Mesothelial cell of epicardium (in vitro differentiated cells): Measurements from ENCODE around the gene THEM4. TPM values are rescaled to one million over a fixed set of nuclear protein-coding genes. Genes with fewer than 3 reads are reported as not detected.

ENCODE experiments used
- DNase-seq, 2 experiments: peaks; one replicate each; pipeline ENCODE4 v3.0.0; 2021; ENCODE audit warnings: low spot score in 2 of 2; ENCODE audit not compliant: unreplicated experiment in 2 of 2
- H3K27ac Mint-ChIP-seq: 2 replicates; pipeline ENCODE4 v1.8.0; 2021; ENCODE audit warnings: mixed read lengths
- H3K27me3 Mint-ChIP-seq: 2 replicates; pipeline ENCODE4 v1.8.0; 2021; ENCODE audit warnings: low read depth, mixed read lengths
- H3K36me3 Mint-ChIP-seq: 2 replicates; pipeline ENCODE4 v1.8.0; 2021; ENCODE audit warnings: mixed read lengths
- H3K4me1 Mint-ChIP-seq: 2 replicates; pipeline ENCODE4 v1.8.0; 2021; ENCODE audit warnings: mixed read lengths
- H3K4me3 Mint-ChIP-seq: 2 replicates; pipeline ENCODE4 v1.8.0; 2021; ENCODE audit warnings: mild to moderate bottlenecking, moderate library complexity, mixed read lengths
- H3K9me3 Mint-ChIP-seq: 2 replicates; pipeline ENCODE4 v1.8.0; 2021; ENCODE audit warnings: mixed read lengths
- CTCF ChIP-seq: fragments of 200-600 bp; sonication (generic); IDR thresholded peaks from one replicate; pipeline ENCODE4 v1.5.0; 2021; ENCODE audit warnings: antibody characterized with exemption; ENCODE audit not compliant: unreplicated experiment
- total RNA-seq: library from RNA; stranded (reverse); gene quantifications from 3 replicates; pipeline ENCODE4 v1.2.1, GENCODE V29; 2021

THEM4 gene
- total RNA-seq, 1 donor from 2014 or later = 24.3 TPM

GRCh38 chr1:151949371-151950193, 40.3 kb upstream of the THEM4 start:
- no peaks in the 10 kb centered on the region for H3K27me3 Mint-ChIP-seq
- no peaks in the 10 kb centered on the region for H3K36me3 Mint-ChIP-seq
- no peak overlapping the region for H3K27ac Mint-ChIP-seq
- H3K9me3 Mint-ChIP-seq = no peaks in the 10 kb centered on the region
- no peak for DNase-seq
- no peak for TF ChIP-seq CTCF
- H3K4me3 Mint-ChIP-seq = no peak overlapping the region
- peaks cover 9% of the 10 kb centered on the region for H3K4me1 Mint-ChIP-seq

GRCh38 chr1:151948506-151948905, 39.2 kb upstream of the THEM4 start:
- DNase-seq = no peak
- peaks cover 9% of the 10 kb centered on the region for H3K4me1 Mint-ChIP-seq
- H3K4me3 Mint-ChIP-seq = no peak overlapping the region
- H3K9me3 Mint-ChIP-seq = no peaks in the 10 kb centered on the region
- H3K27me3 Mint-ChIP-seq = no peaks in the 10 kb centered on the region
- H3K36me3 Mint-ChIP-seq = no peaks in the 10 kb centered on the region
- H3K27ac Mint-ChIP-seq = no peak overlapping the region
- no peak for TF ChIP-seq CTCF

- H3K36me3 Mint-ChIP-seq = no peaks in the 10 kb centered on the region
- H3K4me1 Mint-ChIP-seq = peaks cover 9% of the 10 kb centered on the region
- no peak overlapping the region for H3K27ac Mint-ChIP-seq
These were observed 37.8 kb upstream of the THEM4 start for GRCh38 chr1:151947140-151947539.

GRCh38 chr1:151945725-151946722, 36.7 kb upstream of the THEM4 start:
- Mint-ChIP-seq H3K27me3 (no peaks in the 10 kb centered on the region), H3K27ac (no peak overlapping the region), H3K4me1 (peaks cover 16% of the 10 kb centered on the region), H3K9me3 (no peaks in the 10 kb centered on the region), H3K4me3 (no peak overlapping the region), H3K36me3 (no peaks in the 10 kb centered on the region)
- no peak for TF ChIP-seq CTCF
- DNase-seq = no peak

More at GRCh38 chr1:151947140-151947539, 37.8 kb upstream of the THEM4 start:
- Mint-ChIP-seq H3K4me3 (no peak overlapping the region), H3K9me3 (no peaks in the 10 kb centered on the region), H3K27me3 (no peaks in the 10 kb centered on the region)
- no peak for TF ChIP-seq CTCF
- no peak for DNase-seq

- no peak for TF ChIP-seq CTCF
- Mint-ChIP-seq H3K4me3 (no peak overlapping the region), H3K4me1 (peaks cover 23% of the 10 kb centered on the region), H3K27me3 (no peaks in the 10 kb centered on the region), H3K27ac (peak overlapping the region; percentile 39), H3K36me3 (no peaks in the 10 kb centered on the region), H3K9me3 (no peaks in the 10 kb centered on the region)
- no peak for DNase-seq
These were observed 35.7 kb upstream of the THEM4 start for GRCh38 chr1:151944857-151945575.
